GM18505 (cell line): ENCODE measurements around the gene JMJD8.
A peak's percentile ranks its signal among the peaks of the same experiment; 100 is the strongest.

Experiments
- ATAC-seq: cut with Tn5 transposase; IDR thresholded peaks from one replicate; pipeline ENCODE4 v1.9.1; 2021; ENCODE audit not compliant: unreplicated experiment
- POLR2A ChIP-seq: IDR thresholded peaks from 4 replicates; pipeline ENCODE4 v1.6.1; 2011; ENCODE audit warnings: borderline replicate concordance; ENCODE audit not compliant: insufficient read depth, insufficient read length; ENCODE audit errors: extremely low read depth

JMJD8 gene

GRCh38 chr16:641326-642188, 42.6 kb downstream of the JMJD8 start, which contains the start of gene MCRIP2:
Gene MCRIP2 (plus strand): TSS chr16:641828. CDS start chr16:641992, 164 bp downstream.
- ATAC-seq, result peak; percentile 41

DNA sequence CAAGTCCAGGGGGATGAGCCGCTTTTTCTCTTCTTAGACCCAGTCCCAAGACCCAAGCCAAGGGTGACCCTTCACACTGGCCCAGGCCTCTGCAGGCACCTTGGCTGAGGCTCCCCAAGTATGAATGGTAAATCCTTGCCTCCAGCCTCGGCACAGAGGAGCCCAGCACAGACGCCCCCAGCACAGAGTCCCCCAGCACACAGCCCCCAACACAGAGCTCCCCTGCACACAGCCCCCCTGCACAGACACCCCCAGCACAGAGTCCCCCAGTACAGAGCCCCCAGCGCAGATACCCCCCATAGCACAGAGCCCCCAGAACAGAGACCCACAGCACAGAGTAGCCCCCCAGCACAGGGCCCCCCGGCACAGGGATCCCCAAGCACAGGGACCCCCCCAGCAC, 43.5 kb downstream of the JMJD8 start:
- ATAC-seq, result no peak
- no peak for TF ChIP-seq POLR2A

More at GRCh38 chr16:641326-642188, 42.6 kb downstream of the JMJD8 start, which contains the start of gene MCRIP2:
- TF ChIP-seq POLR2A, result peak; percentile 82

DNA sequence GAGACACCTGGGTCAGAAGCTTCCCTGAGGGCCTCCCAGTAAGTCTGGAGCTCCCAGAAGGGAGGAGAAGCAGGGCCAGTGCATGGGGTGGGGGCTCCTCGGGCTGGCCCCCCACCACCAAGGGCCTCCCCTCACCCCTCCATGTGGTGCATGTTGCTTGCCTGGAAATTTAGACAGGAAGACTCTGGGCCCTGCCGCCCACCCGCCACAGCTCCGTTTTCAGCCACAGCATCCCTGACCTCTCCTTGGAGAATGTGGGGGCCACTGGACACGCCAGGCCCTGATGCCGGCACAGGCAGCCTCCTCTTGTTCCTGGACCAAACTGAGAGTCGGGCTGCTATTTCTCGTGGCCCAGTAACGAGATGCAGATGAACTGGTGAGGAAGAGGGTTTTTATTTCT, 45.3 kb downstream of the JMJD8 start:
- TF ChIP-seq POLR2A, result no peak

GRCh38 chr16:638034-638543, 46.0 kb downstream of the JMJD8 start:
- no peak for TF ChIP-seq POLR2A
- ATAC-seq, result no peak

More for the DNA sequence above, 45.3 kb downstream of the JMJD8 start:
- ATAC-seq, result no peak

DNA sequence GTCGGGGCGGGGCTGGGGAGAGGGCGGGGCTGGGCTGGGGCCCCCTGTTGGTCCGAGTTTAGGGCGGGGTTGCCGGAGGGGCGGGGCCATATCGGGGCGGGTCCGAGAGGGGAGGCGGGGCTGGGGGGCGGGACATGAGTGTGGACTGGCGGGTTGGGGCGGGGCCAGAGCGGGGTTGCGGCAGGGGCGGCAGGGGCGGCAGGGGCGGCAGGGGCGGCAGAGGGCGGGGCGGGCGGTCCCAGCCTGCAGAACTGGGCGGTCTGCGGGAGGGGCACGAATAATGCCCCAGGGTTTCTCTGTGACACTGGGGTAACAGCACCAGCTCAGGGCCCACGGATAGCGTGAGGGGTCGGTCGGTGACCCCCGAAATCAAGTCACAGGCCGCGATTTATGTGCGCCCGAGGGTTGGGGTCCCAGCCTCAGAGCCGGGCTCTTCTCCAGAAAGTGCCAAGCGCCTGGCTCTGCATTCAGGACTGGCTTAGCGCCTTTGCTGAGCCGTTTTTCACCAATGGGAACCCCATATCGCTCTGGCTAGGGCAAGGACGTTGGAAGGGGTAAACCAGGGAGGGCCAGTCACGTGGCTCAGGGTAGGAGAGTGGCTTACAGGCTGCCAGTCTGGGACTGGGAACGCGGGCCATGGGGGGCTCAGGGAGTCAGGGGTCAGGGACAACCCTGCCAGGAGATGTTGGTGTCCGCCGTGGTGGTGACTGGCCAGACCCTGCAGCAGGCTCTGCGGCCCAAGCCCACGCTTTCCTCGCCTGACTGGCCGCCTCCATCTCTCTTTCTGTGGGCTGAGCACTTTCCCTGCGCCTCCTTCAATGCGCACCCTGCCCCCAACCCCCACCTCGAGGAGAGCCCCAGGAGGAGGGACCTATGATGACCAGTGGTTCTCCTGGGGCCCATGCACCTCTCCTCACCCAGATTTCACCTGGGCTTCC, 46.8 kb downstream of the JMJD8 start:
- no peak for TF ChIP-seq POLR2A
- ATAC-seq, result no peak

- peak; percentile 62 for ATAC-seq
- TF ChIP-seq POLR2A, result peak; percentile 72
These were observed 47.7 kb downstream of the JMJD8 start, which contains the start of gene METTL26 for GRCh38 chr16:636206-637080. Gene METTL26 (minus strand): TSS chr16:636305. CDS start chr16:636290, 15 bp downstream.

GRCh38 chr16:635573-636205, 48.4 kb downstream of the JMJD8 start:
- no peak for ATAC-seq
- no peak for TF ChIP-seq POLR2A

DNA sequence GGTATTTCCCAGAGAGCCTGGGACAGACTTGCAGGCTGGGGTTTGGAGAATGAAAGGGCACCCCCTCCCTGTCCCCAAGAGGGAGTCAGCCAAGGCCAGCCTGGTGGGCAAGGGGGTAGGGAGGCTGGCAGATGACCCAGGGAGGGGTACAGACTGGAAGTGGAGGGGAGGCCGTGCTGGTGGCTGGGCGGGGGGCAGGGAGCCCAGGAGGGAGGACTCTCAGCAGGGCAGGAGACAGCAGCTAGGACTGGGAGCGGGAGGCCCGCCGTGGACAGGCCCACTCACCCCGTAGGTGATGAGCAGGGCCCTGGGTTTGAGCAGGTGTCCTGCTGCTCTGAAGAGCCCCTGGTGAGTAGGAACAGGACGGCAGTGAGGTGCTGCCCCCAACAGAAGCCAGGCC, 49.1 kb downstream of the JMJD8 start:
- no peak for ATAC-seq
- TF ChIP-seq POLR2A, result no peak

DNA sequence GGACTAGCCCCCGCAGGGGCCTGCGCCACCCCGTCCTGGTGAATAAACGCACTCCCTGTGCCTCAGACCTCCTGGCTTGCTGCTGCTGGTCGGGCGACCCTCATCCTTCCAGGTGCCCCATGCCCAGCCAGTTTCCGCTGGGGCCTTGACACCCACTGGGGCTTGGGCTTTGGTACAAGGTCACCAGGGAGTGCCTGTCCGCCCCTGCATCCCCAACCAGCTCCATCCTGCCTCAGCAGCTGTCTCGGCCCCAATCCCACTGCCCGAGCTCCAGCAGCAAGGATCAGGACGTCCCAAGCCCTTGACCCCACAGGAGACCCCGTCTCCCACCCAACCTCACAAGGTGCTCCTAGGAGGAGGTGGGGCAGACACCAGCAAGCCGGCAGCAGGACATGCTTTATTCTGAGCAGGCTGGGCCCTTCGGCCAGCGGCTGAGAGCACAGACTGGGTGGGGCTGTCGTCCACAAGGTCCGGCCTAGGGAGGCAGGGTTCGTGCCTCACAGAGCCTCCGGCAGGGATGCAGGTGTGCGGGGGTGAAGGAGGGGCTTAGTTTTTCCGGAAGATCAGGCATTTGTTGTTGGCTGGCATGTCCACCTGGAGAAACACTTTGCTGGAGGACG, 50.0 kb downstream of the JMJD8 start:
- no peak for ATAC-seq
- no peak for TF ChIP-seq POLR2A

DNA sequence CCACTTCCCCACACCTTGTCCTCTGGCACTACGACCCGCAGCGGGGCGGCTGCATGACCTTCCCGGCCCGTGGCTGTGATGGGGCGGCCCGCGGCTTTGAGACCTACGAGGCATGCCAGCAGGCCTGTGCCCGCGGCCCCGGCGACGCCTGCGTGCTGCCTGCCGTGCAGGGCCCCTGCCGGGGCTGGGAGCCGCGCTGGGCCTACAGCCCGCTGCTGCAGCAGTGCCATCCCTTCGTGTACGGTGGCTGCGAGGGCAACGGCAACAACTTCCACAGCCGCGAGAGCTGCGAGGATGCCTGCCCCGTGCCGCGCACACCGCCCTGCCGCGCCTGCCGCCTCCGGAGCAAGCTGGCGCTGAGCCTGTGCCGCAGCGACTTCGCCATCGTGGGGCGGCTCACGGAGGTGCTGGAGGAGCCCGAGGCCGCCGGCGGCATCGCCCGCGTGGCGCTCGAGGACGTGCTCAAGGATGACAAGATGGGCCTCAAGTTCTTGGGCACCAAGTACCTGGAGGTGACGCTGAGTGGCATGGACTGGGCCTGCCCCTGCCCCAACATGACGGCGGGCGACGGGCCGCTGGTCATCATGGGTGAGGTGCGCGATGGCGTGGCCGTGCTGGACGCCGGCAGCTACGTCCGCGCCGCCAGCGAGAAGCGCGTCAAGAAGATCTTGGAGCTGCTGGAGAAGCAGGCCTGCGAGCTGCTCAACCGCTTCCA, 50.6 kb downstream of the JMJD8 start:
- no peak for ATAC-seq
- no peak for TF ChIP-seq POLR2A
